PFSK-1 (cell line): ENCODE measurements around the gene TEX44.

Experiments
- FOXP2 ChIP-seq: optimal IDR thresholded peaks from 2 replicates; pipeline ENCODE3; 2011; ENCODE audit warnings: borderline replicate concordance, control low read depth, inconsistent platforms; ENCODE audit not compliant: insufficient read depth; ENCODE audit errors: extremely low read length, extremely low read depth
- POLR2AphosphoS5 ChIP-seq: IDR thresholded peaks from 2 replicates; pipeline ENCODE4 v1.6.1; 2012; ENCODE audit warnings: low read depth, mild to moderate bottlenecking, control low read depth, low read length, moderate library complexity
- SIN3A ChIP-seq: IDR thresholded peaks from 2 replicates; pipeline ENCODE4 v1.6.1; 2012; ENCODE audit warnings: mild to moderate bottlenecking, low read length, moderate library complexity, borderline replicate concordance; ENCODE audit not compliant: insufficient read depth
- TAF1 ChIP-seq: IDR thresholded peaks from 2 replicates; pipeline ENCODE4 v1.6.1; 2012; ENCODE audit warnings: low read length, control low read depth, borderline replicate concordance; ENCODE audit not compliant: insufficient read depth
- TF ChIP-seq, protein P1 (sequence below), 2 experiments: IDR thresholded peaks; 2 replicates each; pipeline versions ENCODE4 v1.6.1 to v1.8.0; 2011 to 2012; ENCODE audit warnings: low read depth in 2 of 2, low read length in 2 of 2, control low read depth in 1 of 2, inconsistent platforms in 1 of 2, mild to moderate bottlenecking in 1 of 2, moderate library complexity in 1 of 2; ENCODE audit not compliant: insufficient read depth in 1 of 2

Gene TEX44

DNA sequence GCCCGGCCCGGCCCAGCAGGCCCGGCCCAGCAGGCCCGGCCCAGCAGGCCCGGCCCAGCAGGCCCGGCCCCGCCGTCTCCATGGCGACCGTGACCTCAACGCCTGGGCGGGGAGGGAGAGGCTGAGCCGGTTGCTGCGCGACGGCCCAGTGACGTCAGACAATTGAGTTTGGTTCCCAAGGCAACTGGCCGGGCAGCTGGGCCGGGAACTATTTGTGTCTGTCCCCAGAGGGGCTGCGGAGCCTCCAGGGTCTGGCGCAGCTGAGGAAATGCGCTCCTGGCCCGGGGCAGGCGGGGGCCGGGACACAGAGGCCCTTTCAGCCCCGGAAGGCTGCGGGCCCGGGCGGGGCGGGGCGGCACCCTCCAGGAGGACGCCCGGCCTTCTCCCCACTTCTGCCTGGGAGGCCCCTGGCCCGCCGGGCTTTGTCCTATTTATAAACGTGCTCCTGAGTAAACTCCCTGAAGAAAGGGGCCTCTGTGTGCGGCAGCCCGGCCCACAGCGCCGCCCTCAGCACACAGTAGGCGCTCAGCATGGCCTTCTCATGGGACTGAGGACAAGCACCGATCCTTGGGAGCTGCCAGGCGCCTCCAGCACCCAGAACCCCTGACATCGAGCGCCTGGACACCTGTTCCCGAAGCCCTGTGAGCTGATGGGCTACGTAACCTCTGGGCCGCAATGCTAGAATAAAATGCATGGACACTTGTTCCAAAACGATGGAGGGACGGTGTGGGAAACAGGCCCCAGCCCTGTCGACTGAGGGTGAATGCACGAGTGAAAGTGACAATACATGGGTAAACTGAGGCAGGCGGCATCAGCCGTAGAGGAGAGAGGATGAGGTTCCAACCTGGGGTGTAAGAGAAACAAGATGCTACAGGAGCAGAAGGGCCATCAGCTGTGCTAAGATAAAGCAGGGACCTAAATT is 12.3 kb downstream of the TEX44 start:
- TF ChIP-seq, protein P1, sequence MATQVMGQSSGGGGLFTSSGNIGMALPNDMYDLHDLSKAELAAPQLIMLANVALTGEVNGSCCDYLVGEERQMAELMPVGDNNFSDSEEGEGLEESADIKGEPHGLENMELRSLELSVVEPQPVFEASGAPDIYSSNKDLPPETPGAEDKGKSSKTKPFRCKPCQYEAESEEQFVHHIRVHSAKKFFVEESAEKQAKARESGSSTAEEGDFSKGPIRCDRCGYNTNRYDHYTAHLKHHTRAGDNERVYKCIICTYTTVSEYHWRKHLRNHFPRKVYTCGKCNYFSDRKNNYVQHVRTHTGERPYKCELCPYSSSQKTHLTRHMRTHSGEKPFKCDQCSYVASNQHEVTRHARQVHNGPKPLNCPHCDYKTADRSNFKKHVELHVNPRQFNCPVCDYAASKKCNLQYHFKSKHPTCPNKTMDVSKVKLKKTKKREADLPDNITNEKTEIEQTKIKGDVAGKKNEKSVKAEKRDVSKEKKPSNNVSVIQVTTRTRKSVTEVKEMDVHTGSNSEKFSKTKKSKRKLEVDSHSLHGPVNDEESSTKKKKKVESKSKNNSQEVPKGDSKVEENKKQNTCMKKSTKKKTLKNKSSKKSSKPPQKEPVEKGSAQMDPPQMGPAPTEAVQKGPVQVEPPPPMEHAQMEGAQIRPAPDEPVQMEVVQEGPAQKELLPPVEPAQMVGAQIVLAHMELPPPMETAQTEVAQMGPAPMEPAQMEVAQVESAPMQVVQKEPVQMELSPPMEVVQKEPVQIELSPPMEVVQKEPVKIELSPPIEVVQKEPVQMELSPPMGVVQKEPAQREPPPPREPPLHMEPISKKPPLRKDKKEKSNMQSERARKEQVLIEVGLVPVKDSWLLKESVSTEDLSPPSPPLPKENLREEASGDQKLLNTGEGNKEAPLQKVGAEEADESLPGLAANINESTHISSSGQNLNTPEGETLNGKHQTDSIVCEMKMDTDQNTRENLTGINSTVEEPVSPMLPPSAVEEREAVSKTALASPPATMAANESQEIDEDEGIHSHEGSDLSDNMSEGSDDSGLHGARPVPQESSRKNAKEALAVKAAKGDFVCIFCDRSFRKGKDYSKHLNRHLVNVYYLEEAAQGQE (IDR thresholded peaks at IDR 0.05; ENCODE audit: insufficient read depth in 1 of 2, low read depth in 2 of 2, low read length in 2 of 2) = 0 out of 4 replicates have a peak, but pooled peaks of 1 of the 2 experiments have one; percentile 26
- no peak for TF ChIP-seq POLR2AphosphoS5

DNA sequence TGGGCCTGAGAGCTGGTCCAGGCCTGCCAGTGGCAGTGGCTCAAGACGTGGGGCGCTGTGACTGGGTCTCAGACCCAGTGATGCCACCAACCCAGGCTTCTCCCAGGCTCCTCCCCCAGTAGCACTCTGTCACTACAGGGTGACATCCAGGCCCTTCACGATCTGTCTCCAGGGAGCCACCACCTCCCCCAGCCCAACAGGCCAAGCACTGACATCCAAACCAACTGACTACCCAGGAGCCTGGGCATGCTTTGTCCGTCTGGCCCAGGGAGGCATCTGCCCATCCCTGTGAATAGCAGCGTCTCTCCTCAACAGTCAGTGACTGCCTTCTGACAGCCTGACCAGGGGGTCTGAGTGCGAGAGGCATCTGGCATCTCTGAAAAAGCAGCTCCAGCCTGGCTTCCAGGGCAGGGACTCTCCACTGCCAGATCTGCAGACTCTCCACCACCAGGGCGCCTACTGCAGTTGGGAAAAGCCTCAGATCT is 13.0 kb downstream of the TEX44 start:
- TF ChIP-seq, protein P1 (IDR thresholded peaks at IDR 0.05; ENCODE audit: insufficient read depth in 1 of 2, low read depth in 2 of 2, low read length in 2 of 2) = no peak
- no peak for TF ChIP-seq TAF1
- no peak for TF ChIP-seq SIN3A
- no peak for TF ChIP-seq FOXP2
- TF ChIP-seq POLR2AphosphoS5 = no peak

- TF ChIP-seq SIN3A (no peak), FOXP2 (no peak), TAF1 (no peak), POLR2AphosphoS5 (no peak)
- TF ChIP-seq, protein P1 (IDR thresholded peaks at IDR 0.05; ENCODE audit: insufficient read depth in 1 of 2, low read depth in 2 of 2, low read length in 2 of 2) = no peak
Measured at GRCh38 chr2:231606941-231607340, 14.3 kb downstream of the TEX44 start.

DNA sequence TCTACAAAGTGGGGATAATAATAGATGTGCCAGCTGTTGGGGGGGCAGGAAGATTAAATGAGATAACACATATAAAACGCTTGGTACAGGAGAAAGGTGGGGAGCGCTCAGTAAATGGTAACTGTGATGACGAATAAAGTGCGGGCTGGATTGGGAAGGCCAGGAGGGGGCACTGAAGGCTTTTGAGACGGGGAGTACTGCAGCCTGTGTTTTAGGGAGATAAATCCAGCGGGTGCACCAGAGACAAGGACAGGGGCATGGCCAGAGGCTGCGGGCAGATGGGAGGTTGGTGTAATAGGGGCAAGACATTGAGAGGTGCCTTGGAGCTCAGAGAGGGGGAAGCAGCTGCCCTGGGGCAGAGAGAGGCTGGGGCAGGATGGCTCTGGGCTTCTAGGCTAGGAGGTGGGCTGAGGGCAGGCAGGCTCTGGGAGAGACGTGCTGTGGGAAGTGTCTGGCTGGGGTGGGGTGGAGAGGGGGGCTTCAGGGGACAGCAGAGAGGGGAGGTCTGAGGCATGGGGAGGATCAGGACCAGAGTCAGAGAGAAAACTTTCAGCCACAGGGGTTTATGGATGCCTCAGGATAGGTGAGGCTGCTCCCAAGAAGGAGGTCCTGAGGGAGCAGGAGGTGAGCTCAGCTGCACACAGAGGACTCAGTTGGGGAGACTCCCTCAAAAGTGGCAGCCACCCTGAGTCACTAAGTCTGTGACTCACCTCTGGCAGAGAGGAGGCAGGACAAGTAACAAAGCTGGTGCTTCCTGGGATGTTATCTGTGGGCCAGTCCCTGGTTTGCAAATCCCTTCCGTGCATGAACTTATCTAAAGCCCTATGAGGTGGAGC is 18.8 kb downstream of the TEX44 start:
- TF ChIP-seq FOXP2 = no peak
- TF ChIP-seq SIN3A = no peak
- no peak for TF ChIP-seq POLR2AphosphoS5
- TF ChIP-seq, protein P1 (IDR thresholded peaks at IDR 0.05; ENCODE audit: insufficient read depth in 1 of 2, low read depth in 2 of 2, low read length in 2 of 2) = no peak
- no peak for TF ChIP-seq TAF1
